22Rv1 (cell line): ENCODE results near the gene SCAP.

Source experiments
- H3K27ac ChIP-seq: fragments of 450-650 bp; 2 replicates; pipeline ENCODE4 v1.5.1; 2017
- CTCF ChIP-seq: fragments of 450-650 bp; IDR thresholded peaks from 2 replicates; pipeline ENCODE4 v1.5.1; 2017; ENCODE audit warnings: mild to moderate bottlenecking
- ZFX ChIP-seq: fragments of 450-650 bp; IDR thresholded peaks from 2 replicates; pipeline ENCODE4 v1.6.1; 2017; ENCODE audit warnings: antibody characterized with exemption, borderline replicate concordance

The SCAP gene

GRCh38 chr3:47399531-47400270 is 76.0 kb downstream of the SCAP start:
- TF ChIP-seq CTCF (no peak), ZFX (no peak)
- H3K27ac ChIP-seq = no peak overlapping the region

GRCh38 chr3:47399016-47399415 is 76.7 kb downstream of the SCAP start:
- H3K27ac ChIP-seq = no peak overlapping the region
- TF ChIP-seq CTCF = no peak
- TF ChIP-seq ZFX = no peak

- TF ChIP-seq ZFX (no peak), CTCF (no peak)
These were observed 77.5 kb downstream of the SCAP start for GRCh38 chr3:47398228-47398627.

GRCh38 chr3:47394881-47395280 is 80.9 kb downstream of the SCAP start:
- H3K27ac ChIP-seq = peak overlapping the region; percentile 44
- TF ChIP-seq CTCF (no peak), ZFX (no peak)

More at GRCh38 chr3:47398228-47398627, 77.5 kb downstream of the SCAP start:
- no peak overlapping the region for H3K27ac ChIP-seq

- peak; percentile 20 for TF ChIP-seq CTCF
- no peak for TF ChIP-seq ZFX
- H3K27ac ChIP-seq = peak overlapping the region; percentile 44
These were observed 81.4 kb downstream of the SCAP start for GRCh38 chr3:47394140-47394870.

- TF ChIP-seq ZFX (no peak), CTCF (no peak)
- H3K27ac ChIP-seq = no peak overlapping the region
These were observed 82.8 kb downstream of the SCAP start for GRCh38 chr3:47392933-47393332.

GRCh38 chr3:47385796-47386195 is 89.9 kb downstream of the SCAP start:
- no peak for TF ChIP-seq ZFX
- TF ChIP-seq CTCF = no peak
- H3K27ac ChIP-seq = no peak overlapping the region
